ENCODE measurements around the gene TREM2.
"Not testable (repeated sequence)": the region's sequence is repeated elsewhere in the genome, so short reads cannot be mapped to it uniquely, and the experiment has no call there.

The TREM2 gene

GRCh38 chr6:41119508-41119907, 43.4 kb downstream of the TREM2 start:
- H3K27me3 ChIP-seq (ENCODE audit: control insufficient read depth in 3 of 3, insufficient read depth in 3 of 3, low read depth in 1 of 3, low read length in 3 of 3): no peaks in the 10 kb centered on the region
- H3K9me3 ChIP-seq (replicated peaks in 1 of 2; ENCODE audit: control insufficient read depth in 2 of 2, insufficient read depth in 1 of 2, low read depth in 1 of 2, low read length in 2 of 2): no peaks in the 10 kb centered on the region
- no peaks in the 10 kb centered on the region for H3K79me1 ChIP-seq (ENCODE audit: low read depth, low read length)
- H2BK5ac ChIP-seq (ENCODE audit: low read length): no peak overlapping the region
- H3K14ac ChIP-seq (ENCODE audit: low read length): no peak overlapping the region
- no peak overlapping the region for H2BK15ac ChIP-seq (ENCODE audit: low read length)
- no peaks in the 10 kb centered on the region for H3K36me3 ChIP-seq (replicated peaks in 1 of 2; ENCODE audit: control insufficient read depth in 2 of 2, insufficient read depth in 2 of 2, low read length in 2 of 2)
- H3K18ac ChIP-seq (ENCODE audit: low read length): no peak overlapping the region
- H2AK5ac ChIP-seq (ENCODE audit: low read depth, low read length): no peak overlapping the region
- H2BK12ac ChIP-seq (ENCODE audit: low read length): no peak overlapping the region
- no peak overlapping the region for H3K4ac ChIP-seq (ENCODE audit: low read length)
- no CpG with 5 or more reads among the region's 1 CpG for WGBS, 2 donors (ENCODE audit: extremely low coverage in 2 of 2, insufficient read length in 2 of 2, insufficient replicate concordance in 1 of 2)
- H3K23ac ChIP-seq (ENCODE audit: low read depth, low read length, poor library complexity): no peak overlapping the region
- no peak overlapping the region for H3K4me3 ChIP-seq (ENCODE audit: low read length in 2 of 2)
- no peak overlapping the region for H4K8ac ChIP-seq (ENCODE audit: low read depth, low read length)
- H3K27ac ChIP-seq (replicated peaks; ENCODE audit: low read length): no peak overlapping the region
- H3K4me2 ChIP-seq (ENCODE audit: insufficient read depth, low read length, poor library complexity, severe bottlenecking): no peak overlapping the region
- H3K9ac ChIP-seq (ENCODE audit: low read depth, low read length, poor library complexity): no peak overlapping the region
- no peaks in the 10 kb centered on the region for H3K4me1 ChIP-seq (ENCODE audit: control insufficient read depth in 2 of 2, insufficient read depth in 1 of 2, low read depth in 1 of 2, low read length in 2 of 2)
- H2BK120ac ChIP-seq (ENCODE audit: low read depth, low read length): no peak overlapping the region
- no peak for DNase-seq (ENCODE audit: low spot score)
- no peak overlapping the region for H4K91ac ChIP-seq (ENCODE audit: low read depth, low read length, poor library complexity)
- H2AFZ ChIP-seq (ENCODE audit: low read length): no peak overlapping the region

- not testable (repeated sequence) for H3K4me1 ChIP-seq (ENCODE audit: control insufficient read depth in 2 of 2, insufficient read depth in 1 of 2, low read depth in 1 of 2, low read length in 2 of 2); H2BK12ac ChIP-seq (ENCODE audit: low read length); H3K23ac ChIP-seq (ENCODE audit: low read depth, low read length, poor library complexity); H3K14ac ChIP-seq (ENCODE audit: low read length); H3K4me2 ChIP-seq (ENCODE audit: insufficient read depth, low read length, poor library complexity, severe bottlenecking); DNase-seq (ENCODE audit: low spot score); H3K27ac ChIP-seq (replicated peaks; ENCODE audit: low read length); H2BK120ac ChIP-seq (ENCODE audit: low read depth, low read length); H2BK15ac ChIP-seq (ENCODE audit: low read length); H3K27me3 ChIP-seq (ENCODE audit: control insufficient read depth in 3 of 3, insufficient read depth in 3 of 3, low read depth in 1 of 3, low read length in 3 of 3); H4K8ac ChIP-seq (ENCODE audit: low read depth, low read length); H4K91ac ChIP-seq (ENCODE audit: low read depth, low read length, poor library complexity); H2BK5ac ChIP-seq (ENCODE audit: low read length); H3K9me3 ChIP-seq (replicated peaks in 1 of 2; ENCODE audit: control insufficient read depth in 2 of 2, insufficient read depth in 1 of 2, low read depth in 1 of 2, low read length in 2 of 2); H3K36me3 ChIP-seq (replicated peaks in 1 of 2; ENCODE audit: control insufficient read depth in 2 of 2, insufficient read depth in 2 of 2, low read length in 2 of 2); H2AK5ac ChIP-seq (ENCODE audit: low read depth, low read length); H3K9ac ChIP-seq (ENCODE audit: low read depth, low read length, poor library complexity); H3K4ac ChIP-seq (ENCODE audit: low read length); H2AFZ ChIP-seq (ENCODE audit: low read length); H3K18ac ChIP-seq (ENCODE audit: low read length); H3K4me3 ChIP-seq (ENCODE audit: low read length in 2 of 2); H3K79me1 ChIP-seq (ENCODE audit: low read depth, low read length)
- no CpG with 5 or more reads among the region's 2 CpGs for WGBS, 2 donors (ENCODE audit: extremely low coverage in 2 of 2, insufficient read length in 2 of 2, insufficient replicate concordance in 1 of 2)
These were observed 47.9 kb downstream of the TREM2 start for GRCh38 chr6:41115027-41115426.

GRCh38 chr6:41111017-41111416, 51.9 kb downstream of the TREM2 start:
- H2BK120ac ChIP-seq (ENCODE audit: low read depth, low read length): no peak overlapping the region
- H3K9me3 ChIP-seq (replicated peaks in 1 of 2; ENCODE audit: control insufficient read depth in 2 of 2, insufficient read depth in 1 of 2, low read depth in 1 of 2, low read length in 2 of 2): no peaks in the 10 kb centered on the region
- no peak overlapping the region for H4K8ac ChIP-seq (ENCODE audit: low read depth, low read length)
- H2AFZ ChIP-seq (ENCODE audit: low read length): no peak overlapping the region
- no peaks in the 10 kb centered on the region for H3K79me1 ChIP-seq (ENCODE audit: low read depth, low read length)
- no peak overlapping the region for H3K23ac ChIP-seq (ENCODE audit: low read depth, low read length, poor library complexity)
- no peak overlapping the region for H3K27ac ChIP-seq (replicated peaks; ENCODE audit: low read length)
- H4K91ac ChIP-seq (ENCODE audit: low read depth, low read length, poor library complexity): no peak overlapping the region
- H2AK5ac ChIP-seq (ENCODE audit: low read depth, low read length): no peak overlapping the region
- H3K14ac ChIP-seq (ENCODE audit: low read length): no peak overlapping the region
- no peak overlapping the region for H3K4me3 ChIP-seq (ENCODE audit: low read length in 2 of 2)
- no peaks in the 10 kb centered on the region for H3K27me3 ChIP-seq (ENCODE audit: control insufficient read depth in 3 of 3, insufficient read depth in 3 of 3, low read depth in 1 of 3, low read length in 3 of 3)
- H3K9ac ChIP-seq (ENCODE audit: low read depth, low read length, poor library complexity): no peak overlapping the region
- H3K4me1 ChIP-seq (ENCODE audit: control insufficient read depth in 2 of 2, insufficient read depth in 1 of 2, low read depth in 1 of 2, low read length in 2 of 2): no peaks in the 10 kb centered on the region
- no peak overlapping the region for H2BK12ac ChIP-seq (ENCODE audit: low read length)
- no peak overlapping the region for H3K4me2 ChIP-seq (ENCODE audit: insufficient read depth, low read length, poor library complexity, severe bottlenecking)
- no peak overlapping the region for H2BK5ac ChIP-seq (ENCODE audit: low read length)
- WGBS, 2 donors (ENCODE audit: extremely low coverage in 2 of 2, insufficient read length in 2 of 2, insufficient replicate concordance in 1 of 2): no CpG with 5 or more reads among the region's 3 CpGs
- no peak overlapping the region for H3K18ac ChIP-seq (ENCODE audit: low read length)
- H2BK15ac ChIP-seq (ENCODE audit: low read length): no peak overlapping the region
- H3K4ac ChIP-seq (ENCODE audit: low read length): no peak overlapping the region
- H3K36me3 ChIP-seq (replicated peaks in 1 of 2; ENCODE audit: control insufficient read depth in 2 of 2, insufficient read depth in 2 of 2, low read length in 2 of 2): no peaks in the 10 kb centered on the region
- DNase-seq (ENCODE audit: low spot score): no peak

Measured in neuronal stem cell (in vitro differentiated cells).